SW 1271 (cell line): ENCODE data around the gene UMOD.

ENCODE experiments used
- DNase-seq, 2 experiments: peaks; one replicate each; lab custom pipeline; 2025; lab: John Stamatoyannopoulos, UW

Gene UMOD

GRCh38 chr16:20300312-20301097 is 52.0 kb downstream of the UMOD start:
- DNase-seq, result peak in 1 of 2 experiments; percentile 28

DNA sequence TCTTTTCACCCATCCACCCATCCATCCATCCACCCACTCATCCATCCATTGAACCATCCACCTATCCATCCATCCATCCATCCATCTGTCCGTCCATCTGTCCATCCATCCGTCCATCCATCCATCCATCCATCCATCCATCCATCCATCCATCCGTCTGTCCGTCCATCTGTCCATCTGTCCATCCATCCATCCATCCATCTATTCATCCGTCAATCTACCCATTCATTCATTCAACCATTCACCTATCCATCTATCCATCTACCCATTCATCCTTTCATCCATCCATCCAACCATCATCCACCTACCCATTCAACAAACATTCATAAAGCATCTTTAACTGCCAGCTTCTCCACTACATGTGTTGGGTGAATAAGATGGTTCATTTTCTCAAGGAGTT is 54.1 kb downstream of the UMOD start:
- no peak for DNase-seq

- no peak for DNase-seq
Measured at GRCh38 chr16:20291208-20292206, 61.0 kb downstream of the UMOD start.

DNA sequence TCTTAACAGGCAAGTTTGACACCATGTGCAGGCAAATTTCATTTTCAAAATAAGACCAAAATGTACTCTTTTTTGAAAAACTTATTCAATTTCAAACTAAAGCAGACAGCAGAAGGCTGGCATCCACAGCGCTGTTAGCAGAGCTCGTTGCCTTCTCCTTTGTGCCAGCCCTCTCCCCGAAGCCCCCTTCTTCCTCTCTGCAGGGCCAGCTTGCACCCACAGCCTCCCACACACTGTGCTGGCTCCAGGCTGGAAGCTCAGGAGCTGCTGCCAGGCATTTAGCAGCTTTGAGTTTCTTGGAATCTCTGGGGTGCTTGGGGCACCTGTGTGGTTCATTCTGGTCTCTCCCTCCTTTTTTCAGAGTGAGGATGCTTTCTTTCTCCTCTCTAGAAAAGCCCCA is 62.9 kb downstream of the UMOD start:
- DNase-seq, result no peak

- no peak for DNase-seq
Measured at GRCh38 chr16:20285993-20286499, 66.5 kb downstream of the UMOD start.
